Chondrocyte (in vitro differentiated cells): ENCODE measurements around the gene DVL2. TPM values are rescaled to one million over a fixed set of nuclear protein-coding genes. Genes with fewer than 3 reads are reported as not detected.

Experiments used
- DNase-seq: peaks from one replicate; pipeline ENCODE4 v3.0.0; 2021; ENCODE audit warnings: mixed read lengths, low spot score
- H3K27ac Mint-ChIP-seq: one replicate; pipeline ENCODE4 v1.8.0; 2021; ENCODE audit warnings: mild to moderate bottlenecking, moderate library complexity, mixed read lengths; ENCODE audit not compliant: unreplicated experiment
- H3K27me3 Mint-ChIP-seq: 2 replicates; pipeline ENCODE4 v1.8.0; 2021; ENCODE audit warnings: low read depth, mixed read lengths
- H3K36me3 Mint-ChIP-seq: 2 replicates; pipeline ENCODE4 v1.8.0; 2021; ENCODE audit warnings: low read depth, mixed read lengths
- H3K4me1 Mint-ChIP-seq: 2 replicates; pipeline ENCODE4 v1.8.0; 2021; ENCODE audit warnings: low read depth, mild to moderate bottlenecking, mixed read lengths
- H3K4me3 Mint-ChIP-seq: one replicate; pipeline ENCODE4 v1.8.0; 2021; ENCODE audit warnings: mild to moderate bottlenecking, moderate library complexity, mixed read lengths; ENCODE audit not compliant: unreplicated experiment
- H3K9me3 Mint-ChIP-seq: 2 replicates; pipeline ENCODE4 v1.8.0; 2021; ENCODE audit warnings: low read depth, mixed read lengths
- CTCF ChIP-seq: fragments of 200-600 bp; sonication (generic); IDR thresholded peaks from 2 replicates; pipeline ENCODE4 v1.5.0; 2021; ENCODE audit warnings: antibody characterized with exemption, mild to moderate bottlenecking, moderate library complexity
- total RNA-seq: library from RNA; stranded (reverse); gene quantifications from 3 replicates; pipeline ENCODE4 v1.2.1, GENCODE V29; 2021

DVL2 gene
- total RNA-seq, 1 donor from 2014 or later = 58.8 TPM

GRCh38 chr17:7242717-7243452 is 8.6 kb upstream of the DVL2 start:
- peak overlapping the region; percentile 87 for H3K4me3 Mint-ChIP-seq
- peak overlapping the region; percentile 100 for H3K27ac Mint-ChIP-seq
- H3K36me3 Mint-ChIP-seq = peaks cover 26% of the 10 kb centered on the region
- peak; percentile 15 for TF ChIP-seq CTCF
- no peaks in the 10 kb centered on the region for H3K27me3 Mint-ChIP-seq
- H3K9me3 Mint-ChIP-seq = no peaks in the 10 kb centered on the region
- peaks cover 33% of the 10 kb centered on the region for H3K4me1 Mint-ChIP-seq
- no peak for DNase-seq

- no peak for TF ChIP-seq CTCF
- Mint-ChIP-seq H3K27ac (peak within 1 kb of the TSS; percentile 100), H3K27me3 (no peaks in the 10 kb centered on the region), H3K36me3 (peaks cover 26% of the 10 kb centered on the region), H3K4me1 (peaks cover 38% of the 10 kb centered on the region), H3K4me3 (peak within 1 kb of the TSS; percentile 87), H3K9me3 (no peaks in the 10 kb centered on the region)
- DNase-seq = no peak
These were observed 7.7 kb upstream of the DVL2 start, which contains the start of gene GABARAP for GRCh38 chr17:7241783-7242716. Gene GABARAP (minus strand): TSS chr17:7242449. CDS start chr17:7242330, 119 bp downstream.

GRCh38 chr17:7241090-7241733 is 6.9 kb upstream of the DVL2 start:
- H3K4me3 Mint-ChIP-seq = peak overlapping the region; percentile 87
- DNase-seq = no peak
- H3K4me1 Mint-ChIP-seq = peaks cover 45% of the 10 kb centered on the region
- no peaks in the 10 kb centered on the region for H3K9me3 Mint-ChIP-seq
- no peaks in the 10 kb centered on the region for H3K27me3 Mint-ChIP-seq
- peaks cover 25% of the 10 kb centered on the region for H3K36me3 Mint-ChIP-seq
- TF ChIP-seq CTCF = no peak
- H3K27ac Mint-ChIP-seq = peak overlapping the region; percentile 100

- Mint-ChIP-seq H3K9me3 (no peaks in the 10 kb centered on the region), H3K4me1 (peaks cover 54% of the 10 kb centered on the region), H3K27ac (peak overlapping the region; percentile 92), H3K36me3 (peaks cover 26% of the 10 kb centered on the region), H3K27me3 (no peaks in the 10 kb centered on the region), H3K4me3 (peak overlapping the region; percentile 87)
- no peak for DNase-seq
- TF ChIP-seq CTCF = no peak
These were observed 6.1 kb upstream of the DVL2 start for GRCh38 chr17:7240375-7240774.
